ENCODE data around the gene HBS1L.

HBS1L gene

GRCh38 chr6:135087803-135088202, 33.2 kb upstream of the HBS1L start:
- H3K79me2 ChIP-seq (ENCODE audit: insufficient read depth, low read length): no peaks in the 10 kb centered on the region
- TF ChIP-seq EZH2 (IDR thresholded peaks at IDR 0.05; ENCODE audit: borderline replicate concordance, low read depth, low read length, severe bottlenecking) (no peak), CTCF (IDR thresholded peaks at IDR 0.05; ENCODE audit: borderline replicate concordance, extremely low read depth, low read length, poor library complexity, severe bottlenecking) (no peak)
- H3K9ac ChIP-seq (ENCODE audit: low read depth, low read length): peak overlapping the region; percentile 60
- H2AFZ ChIP-seq (ENCODE audit: low read depth, low read length): peak overlapping the region; percentile 63
- peak overlapping the region; percentile 71 for H3K4me2 ChIP-seq (ENCODE audit: insufficient read depth, low read length)
- peak overlapping the region; percentile 95 for H3K27ac ChIP-seq (ENCODE audit: low read length)
- H3K4me3 ChIP-seq (ENCODE audit: low read depth in 1 of 2, low read length in 2 of 2): peak overlapping the region in 1 of 2 experiments; percentile 49; a peak in 2 of 4 replicates
- no peaks in the 10 kb centered on the region for H3K27me3 ChIP-seq (ENCODE audit: insufficient read depth, low read length, poor library complexity)
- peaks cover 73% of the 10 kb centered on the region for H3K4me1 ChIP-seq (ENCODE audit: insufficient read depth, low read length)
- ATAC-seq (ENCODE audit: insufficient read depth, low read depth) (peak; percentile 81), DNase-seq (peak; percentile 88)
- no peaks in the 10 kb centered on the region for H3K36me3 ChIP-seq (ENCODE audit: insufficient read depth, low read length)
- no peaks in the 10 kb centered on the region for H4K20me1 ChIP-seq (ENCODE audit: insufficient read depth, low read length)
- H3K9me3 ChIP-seq (ENCODE audit: insufficient read depth, low read length, severe bottlenecking): peaks cover 2% of the 10 kb centered on the region

- H3K9me3 ChIP-seq (ENCODE audit: insufficient read depth, low read length, severe bottlenecking): peaks cover 6% of the 10 kb centered on the region
- H3K4me3 ChIP-seq (ENCODE audit: low read depth in 1 of 2, low read length in 2 of 2): peak overlapping the region in 1 of 2 experiments; percentile 49; a peak in 2 of 4 replicates
- TF ChIP-seq EZH2 (IDR thresholded peaks at IDR 0.05; ENCODE audit: borderline replicate concordance, low read depth, low read length, severe bottlenecking) (no peak), CTCF (IDR thresholded peaks at IDR 0.05; ENCODE audit: borderline replicate concordance, extremely low read depth, low read length, poor library complexity, severe bottlenecking) (peak; percentile 95)
- no peaks in the 10 kb centered on the region for H3K27me3 ChIP-seq (ENCODE audit: insufficient read depth, low read length, poor library complexity)
- no peaks in the 10 kb centered on the region for H3K36me3 ChIP-seq (ENCODE audit: insufficient read depth, low read length)
- H4K20me1 ChIP-seq (ENCODE audit: insufficient read depth, low read length): no peaks in the 10 kb centered on the region
- peak; percentile 87 for DNase-seq
- H3K4me1 ChIP-seq (ENCODE audit: insufficient read depth, low read length): peaks cover 71% of the 10 kb centered on the region
- peak overlapping the region; percentile 60 for H3K9ac ChIP-seq (ENCODE audit: low read depth, low read length)
- peak overlapping the region; percentile 95 for H3K27ac ChIP-seq (ENCODE audit: low read length)
- ATAC-seq (ENCODE audit: insufficient read depth, low read depth): peak; percentile 73
- H2AFZ ChIP-seq (ENCODE audit: low read depth, low read length): peak overlapping the region; percentile 63
- no peaks in the 10 kb centered on the region for H3K79me2 ChIP-seq (ENCODE audit: insufficient read depth, low read length)
- H3K4me2 ChIP-seq (ENCODE audit: insufficient read depth, low read length): peak overlapping the region; percentile 71
Observed at GRCh38 chr6:135087403-135087802, 32.8 kb upstream of the HBS1L start.

- Histone ChIP-seq H2AFZ (ENCODE audit: low read depth, low read length) (peak overlapping the region; percentile 67), H4K20me1 (ENCODE audit: insufficient read depth, low read length) (no peaks in the 10 kb centered on the region), H3K4me1 (ENCODE audit: insufficient read depth, low read length) (peaks cover 71% of the 10 kb centered on the region), H3K79me2 (ENCODE audit: insufficient read depth, low read length) (no peaks in the 10 kb centered on the region), H3K4me3 (ENCODE audit: low read depth in 1 of 2, low read length in 2 of 2) (peak overlapping the region in 1 of 2 experiments; percentile 49; a peak in 2 of 4 replicates), H3K36me3 (ENCODE audit: insufficient read depth, low read length) (no peaks in the 10 kb centered on the region), H3K27me3 (ENCODE audit: insufficient read depth, low read length, poor library complexity) (no peaks in the 10 kb centered on the region), H3K9ac (ENCODE audit: low read depth, low read length) (peak overlapping the region; percentile 60), H3K4me2 (ENCODE audit: insufficient read depth, low read length) (peak overlapping the region; percentile 71), H3K27ac (ENCODE audit: low read length) (peak overlapping the region; percentile 95), H3K9me3 (ENCODE audit: insufficient read depth, low read length, severe bottlenecking) (peaks cover 15% of the 10 kb centered on the region)
- TF ChIP-seq EZH2 (IDR thresholded peaks at IDR 0.05; ENCODE audit: borderline replicate concordance, low read depth, low read length, severe bottlenecking) (no peak), CTCF (IDR thresholded peaks at IDR 0.05; ENCODE audit: borderline replicate concordance, extremely low read depth, low read length, poor library complexity, severe bottlenecking) (no peak)
- ATAC-seq (ENCODE audit: insufficient read depth, low read depth) (no peak), DNase-seq (no peak)
Observed at GRCh38 chr6:135086414-135086764, 31.8 kb upstream of the HBS1L start.

Data from DND-41 (cell line).